T-helper 1 cell treated with Interleukin-12 subunit alpha and Interleukin-12 subunit beta and Interleukin-4 antibody, amounts not matched to agents 30 ng/mL and 1 ng/mL, for 36 hours (primary cell): ENCODE results near the gene ANKRD1. TPM values are rescaled to one million over a fixed set of nuclear protein-coding genes. Genes with fewer than 3 reads are reported as not detected.
"Not testable (repeated sequence)": the region's sequence is repeated elsewhere in the genome, so short reads cannot be mapped to it uniquely, and the experiment has no call there.

Source experiments
- intact Hi-C: fragments of 100-400 bp; cut with micrococcal nuclease; formaldehyde crosslinking; loops from one replicate; pipeline ENCODE4 v1.15.1; 2024
- total RNA-seq: library from RNA; stranded (reverse); gene quantifications from 2 replicates; pipeline ENCODE4 v1.2.3, GENCODE V29; 2022

ANKRD1 gene
- not detected in 2 replicates for total RNA-seq

- intact Hi-C loops = no loop called here
These were observed at the start of gene ANKRD1 for GRCh38 chr10:90920986-90921666. Gene ANKRD1, minus strand, starts transcription at chr10:90921087. Its CDS starts 60 bp downstream, at chr10:90921027.

- intact Hi-C loops = loop anchor here (1.0 kb wide), 1 partner anchor 59 kb away; no protein-coding TSS in a partner anchor
These were observed 49.2 kb upstream of the ANKRD1 start for GRCh38 chr10:90969947-90970673.

- intact Hi-C loops = no loop called here
These were observed 48.2 kb upstream of the ANKRD1 start for GRCh38 chr10:90969121-90969534.

GRCh38 chr10:90968328-90969081 lies 47.6 kb upstream of the ANKRD1 start:
- intact Hi-C loops = no loop called here

- intact Hi-C loops = no loop called here
These were observed 47.0 kb upstream of the ANKRD1 start for GRCh38 chr10:90967865-90968264.

GRCh38 chr10:90966146-90966545 lies 45.3 kb upstream of the ANKRD1 start:
- intact Hi-C loops = no loop called here

GRCh38 chr10:90965720-90966119 lies 44.8 kb upstream of the ANKRD1 start:
- intact Hi-C loops = no loop called here

- intact Hi-C loops = no loop called here
These were observed 44.0 kb upstream of the ANKRD1 start for GRCh38 chr10:90964781-90965465.

GRCh38 chr10:90963331-90963730 lies 42.4 kb upstream of the ANKRD1 start:
- intact Hi-C loops = no loop called here

GRCh38 chr10:90960355-90960814 lies 39.5 kb upstream of the ANKRD1 start:
- intact Hi-C loops = loop anchor here (1.0 kb wide), 1 partner anchor 46 kb away; no protein-coding TSS in a partner anchor

- intact Hi-C loops = loop anchor here (1.0 kb wide), 1 partner anchor 46 kb away; no protein-coding TSS in a partner anchor
These were observed 38.9 kb upstream of the ANKRD1 start for GRCh38 chr10:90959826-90960225.

GRCh38 chr10:90958781-90959180 lies 37.9 kb upstream of the ANKRD1 start:
- intact Hi-C loops = no loop called here

GRCh38 chr10:90947030-90947960 lies 26.4 kb upstream of the ANKRD1 start:
- intact Hi-C loops = loop anchor here (1.0 kb wide), 2 partner anchors 36 to 304 kb away; no protein-coding TSS in a partner anchor

GRCh38 chr10:90945491-90946070 lies 24.7 kb upstream of the ANKRD1 start:
- intact Hi-C loops = no loop called here

- intact Hi-C loops = no loop called here
These were observed 23.9 kb upstream of the ANKRD1 start for GRCh38 chr10:90944749-90945148.

GRCh38 chr10:90942980-90943379 lies 22.1 kb upstream of the ANKRD1 start:
- intact Hi-C loops = not testable (repeated sequence)

GRCh38 chr10:90939648-90940047 lies 18.8 kb upstream of the ANKRD1 start:
- intact Hi-C loops = no loop called here

GRCh38 chr10:90939116-90939515 lies 18.2 kb upstream of the ANKRD1 start:
- intact Hi-C loops = no loop called here

- intact Hi-C loops = no loop called here
These were observed 16.9 kb upstream of the ANKRD1 start for GRCh38 chr10:90937645-90938258.
